HAP-1 (cell line): ENCODE results near the gene ZDHHC13.
A peak's percentile ranks its signal among the peaks of the same experiment; 100 is the strongest.
"Not testable (repeated sequence)": the region's sequence is repeated elsewhere in the genome, so short reads cannot be mapped to it uniquely, and the experiment has no call there.

Experiments used
- DNase-seq, 2 experiments: peaks; one replicate each; pipeline ENCODE4 v3.0.0-alpha.2; 2016 to 2020; ENCODE audit warnings: low spot score in 2 of 2
- H3K27me3 ChIP-seq: fragments of 250-450 bp; sonication (Bioruptor Pico); 2 replicates; pipeline ENCODE4 v1.5.1; 2020; ENCODE audit warnings: low read depth, mild to moderate bottlenecking, moderate library complexity
- H3K36me3 ChIP-seq: fragments of 250-450 bp; sonication (Bioruptor Pico); replicated peaks from 2 replicates; pipeline ENCODE4 v1.5.1; 2020; ENCODE audit warnings: mild to moderate bottlenecking
- H3K4me1 ChIP-seq: fragments of 250-450 bp; sonication (Bioruptor Pico); 2 replicates; pipeline ENCODE4 v1.5.1; 2020; ENCODE audit warnings: mild to moderate bottlenecking
- H3K4me3 ChIP-seq: fragments of 250-450 bp; sonication (Bioruptor Pico); 2 replicates; pipeline ENCODE4 v1.5.1; 2020; ENCODE audit warnings: mild to moderate bottlenecking, moderate library complexity
- H3K9me3 ChIP-seq: fragments of 250-450 bp; sonication (Bioruptor Pico); 2 replicates; pipeline ENCODE4 v1.5.1; 2020; ENCODE audit warnings: mild to moderate bottlenecking, moderate library complexity
- in situ Hi-C: fragments of 300-500 bp; cut with MboI; formaldehyde crosslinking; loops from 3 replicates; pipeline ENCODE4 v1.14.3; 2020; ENCODE audit warnings: low sequenced_read_pairs, inconsistent platforms, mixed read lengths

Gene ZDHHC13

GRCh38 chr11:19116276-19116970, 545 bp upstream of the ZDHHC13 start:
- peaks cover 8% of the 10 kb centered on the region; the same call in 1 of the 2 replicates for H3K27me3 ChIP-seq
- no peaks in the 10 kb centered on the region for H3K9me3 ChIP-seq
- DNase-seq, result no peak
- H3K4me1 ChIP-seq, result peaks cover 12% of the 10 kb centered on the region
- peaks cover 6% of the 10 kb centered on the region for H3K36me3 ChIP-seq
- peak overlapping the region; percentile 93 for H3K4me3 ChIP-seq
- in situ Hi-C loops, result no loop called here

- H3K4me3 ChIP-seq, result peak overlapping the region; percentile 93
- DNase-seq, result peak in 1 of 2 experiments; percentile 30
- H3K27me3 ChIP-seq, result 0 out of 2 replicates have a peak, but pooled peaks cover 2% of the 10 kb centered on the region
- H3K4me1 ChIP-seq, result peaks cover 12% of the 10 kb centered on the region
- in situ Hi-C loops, result no loop called here
- H3K9me3 ChIP-seq, result no peaks in the 10 kb centered on the region
- H3K36me3 ChIP-seq, result peaks cover 6% of the 10 kb centered on the region
These were observed 761 bp downstream of the ZDHHC13 start for GRCh38 chr11:19117760-19118097.

- Histone ChIP-seq H3K4me3 (no peak overlapping the region), H3K4me1 (peaks cover 12% of the 10 kb centered on the region), H3K36me3 (peaks cover 6% of the 10 kb centered on the region), H3K27me3 (no peaks in the 10 kb centered on the region), H3K9me3 (no peaks in the 10 kb centered on the region)
- in situ Hi-C loops, result no loop called here
- DNase-seq, result no peak
These were observed 4.7 kb downstream of the ZDHHC13 start for GRCh38 chr11:19121646-19122045.

- peaks cover 6% of the 10 kb centered on the region for H3K36me3 ChIP-seq
- in situ Hi-C loops, result no loop called here
- H3K4me3 ChIP-seq, result no peak overlapping the region
These were observed 6.1 kb downstream of the ZDHHC13 start for GRCh38 chr11:19122960-19123615.

GRCh38 chr11:19126562-19127325, 9.8 kb downstream of the ZDHHC13 start:
- H3K9me3 ChIP-seq, H3K36me3 ChIP-seq, H3K4me1 ChIP-seq, H3K4me3 ChIP-seq, H3K27me3 ChIP-seq, in situ Hi-C loops, DNase-seq: not testable (repeated sequence)

More at GRCh38 chr11:19122960-19123615, 6.1 kb downstream of the ZDHHC13 start:
- peaks cover 8% of the 10 kb centered on the region for H3K4me1 ChIP-seq
- no peak for DNase-seq
- no peaks in the 10 kb centered on the region for H3K27me3 ChIP-seq
- no peaks in the 10 kb centered on the region for H3K9me3 ChIP-seq

- Histone ChIP-seq H3K36me3 (no peaks in the 10 kb centered on the region), H3K4me3 (no peak overlapping the region), H3K9me3 (peaks cover 3% of the 10 kb centered on the region; the same call in 1 of the 2 replicates), H3K27me3 (no peaks in the 10 kb centered on the region), H3K4me1 (no peaks in the 10 kb centered on the region)
- no peak for DNase-seq
- in situ Hi-C loops, result no loop called here
These were observed 17.0 kb downstream of the ZDHHC13 start for GRCh38 chr11:19134004-19134403.

- H3K36me3 ChIP-seq, DNase-seq, in situ Hi-C loops, H3K4me1 ChIP-seq, H3K27me3 ChIP-seq, H3K4me3 ChIP-seq, H3K9me3 ChIP-seq: not testable (repeated sequence)
These were observed 19.9 kb downstream of the ZDHHC13 start for GRCh38 chr11:19136884-19137283.

GRCh38 chr11:19145319-19145718, 28.4 kb downstream of the ZDHHC13 start:
- Histone ChIP-seq H3K27me3 (no peaks in the 10 kb centered on the region), H3K9me3 (no peaks in the 10 kb centered on the region), H3K4me3 (no peak overlapping the region), H3K36me3 (peaks cover 18% of the 10 kb centered on the region), H3K4me1 (no peaks in the 10 kb centered on the region; the same call in 1 of the 2 replicates)
- in situ Hi-C loops, result no loop called here
- DNase-seq, result no peak

- H3K36me3 ChIP-seq, result no peaks in the 10 kb centered on the region; the same call in none of the 2 replicates
- no peak overlapping the region for H3K4me3 ChIP-seq
- H3K9me3 ChIP-seq, result no peaks in the 10 kb centered on the region
- H3K27me3 ChIP-seq, result no peaks in the 10 kb centered on the region
- DNase-seq, result no peak
- in situ Hi-C loops, result no loop called here
- H3K4me1 ChIP-seq, result 0 out of 2 replicates have a peak, but pooled peaks cover 1% of the 10 kb centered on the region
These were observed 39.9 kb downstream of the ZDHHC13 start for GRCh38 chr11:19156892-19157291.

GRCh38 chr11:19160847-19161246, 43.9 kb downstream of the ZDHHC13 start:
- Histone ChIP-seq H3K36me3 (peaks cover 13% of the 10 kb centered on the region), H3K4me3 (no peak overlapping the region), H3K27me3 (no peaks in the 10 kb centered on the region), H3K4me1 (no peaks in the 10 kb centered on the region), H3K9me3 (no peaks in the 10 kb centered on the region)
- no peak for DNase-seq
- in situ Hi-C loops, result no loop called here

GRCh38 chr11:19161651-19162050, 44.7 kb downstream of the ZDHHC13 start:
- H3K27me3 ChIP-seq, result no peaks in the 10 kb centered on the region
- no peaks in the 10 kb centered on the region for H3K9me3 ChIP-seq
- DNase-seq, result no peak
- peaks cover 18% of the 10 kb centered on the region for H3K36me3 ChIP-seq
- in situ Hi-C loops, result no loop called here
- no peak overlapping the region for H3K4me3 ChIP-seq
- no peaks in the 10 kb centered on the region for H3K4me1 ChIP-seq

- Histone ChIP-seq H3K27me3 (no peaks in the 10 kb centered on the region), H3K4me1 (no peaks in the 10 kb centered on the region), H3K4me3 (no peak overlapping the region), H3K9me3 (no peaks in the 10 kb centered on the region), H3K36me3 (peaks cover 27% of the 10 kb centered on the region)
- in situ Hi-C loops, result no loop called here
- no peak for DNase-seq
These were observed 46.1 kb downstream of the ZDHHC13 start for GRCh38 chr11:19162951-19163505.

GRCh38 chr11:19163617-19164016, 46.6 kb downstream of the ZDHHC13 start:
- in situ Hi-C loops, result no loop called here
- H3K4me1 ChIP-seq, result no peaks in the 10 kb centered on the region
- DNase-seq, result no peak
- H3K4me3 ChIP-seq, result no peak overlapping the region
- H3K27me3 ChIP-seq, result no peaks in the 10 kb centered on the region
- H3K36me3 ChIP-seq, result peaks cover 32% of the 10 kb centered on the region
- H3K9me3 ChIP-seq, result no peaks in the 10 kb centered on the region
